Stimulated activated CD4-positive, alpha-beta T cell treated with anti-CD3 and anti-CD28 coated beads, Interleukin-2, amount 100 ng/mL, for 48 hours (primary cell): ENCODE results near the gene ZPBP2.
"Not testable (repeated sequence)": the region's sequence is repeated elsewhere in the genome, so short reads cannot be mapped to it uniquely, and the experiment has no call there.

Experiments used
- DNase-seq, 2 donors: peaks; one replicate each; pipeline ENCODE4 v3.0.0-alpha.2; 2020

The ZPBP2 gene

DNA sequence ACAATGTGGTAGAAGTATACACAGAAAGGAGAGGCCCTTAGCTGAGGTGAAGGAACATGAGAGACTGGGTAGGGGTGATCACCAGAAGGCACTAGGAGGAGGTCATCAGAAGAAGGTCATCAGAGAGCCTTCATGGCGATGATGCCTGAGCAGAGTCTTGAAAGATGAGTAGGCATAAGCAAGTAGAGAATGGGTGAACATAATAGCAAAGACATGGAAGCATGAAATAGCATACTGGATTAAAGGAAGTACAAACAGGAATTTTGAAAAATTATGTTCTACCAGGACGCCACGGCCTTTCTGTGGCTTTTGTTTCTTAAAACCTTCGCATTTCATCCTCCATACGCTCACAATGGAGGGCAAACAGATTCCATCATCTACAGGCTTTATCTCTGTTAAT, 6.8 kb upstream of the ZPBP2 start:
- DNase-seq = no peak

DNA sequence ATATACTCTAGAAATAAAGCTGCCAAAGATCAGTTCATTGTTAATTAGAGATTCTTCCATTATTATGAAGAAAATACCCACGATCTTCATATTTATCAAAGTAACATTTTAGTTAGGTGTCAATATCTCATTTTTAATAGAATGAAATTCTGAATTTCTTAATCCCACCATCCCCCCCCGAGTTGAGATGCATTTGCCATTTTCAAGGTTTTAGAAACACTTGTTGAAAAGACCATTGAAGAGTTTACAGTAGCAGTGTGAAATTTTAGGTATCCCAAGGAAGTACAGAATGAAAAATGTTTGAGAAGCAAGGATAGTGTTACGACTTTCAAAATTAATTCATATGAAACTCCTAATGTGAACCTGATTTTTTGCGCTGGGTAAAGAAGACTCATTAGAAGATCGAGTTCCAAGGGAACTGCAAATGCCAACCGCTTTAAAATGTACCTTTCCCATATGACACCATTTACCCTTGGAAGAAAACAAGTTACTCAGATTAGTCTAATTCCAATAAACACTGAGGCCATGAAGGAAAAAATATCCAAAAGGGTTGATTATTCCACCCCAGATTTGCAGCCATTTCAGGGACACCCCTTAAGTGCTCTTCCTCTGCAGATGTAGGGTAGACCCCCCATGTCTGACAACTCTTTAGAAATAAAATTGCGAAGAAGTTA, 4.6 kb upstream of the ZPBP2 start:
- no peak for DNase-seq

DNA sequence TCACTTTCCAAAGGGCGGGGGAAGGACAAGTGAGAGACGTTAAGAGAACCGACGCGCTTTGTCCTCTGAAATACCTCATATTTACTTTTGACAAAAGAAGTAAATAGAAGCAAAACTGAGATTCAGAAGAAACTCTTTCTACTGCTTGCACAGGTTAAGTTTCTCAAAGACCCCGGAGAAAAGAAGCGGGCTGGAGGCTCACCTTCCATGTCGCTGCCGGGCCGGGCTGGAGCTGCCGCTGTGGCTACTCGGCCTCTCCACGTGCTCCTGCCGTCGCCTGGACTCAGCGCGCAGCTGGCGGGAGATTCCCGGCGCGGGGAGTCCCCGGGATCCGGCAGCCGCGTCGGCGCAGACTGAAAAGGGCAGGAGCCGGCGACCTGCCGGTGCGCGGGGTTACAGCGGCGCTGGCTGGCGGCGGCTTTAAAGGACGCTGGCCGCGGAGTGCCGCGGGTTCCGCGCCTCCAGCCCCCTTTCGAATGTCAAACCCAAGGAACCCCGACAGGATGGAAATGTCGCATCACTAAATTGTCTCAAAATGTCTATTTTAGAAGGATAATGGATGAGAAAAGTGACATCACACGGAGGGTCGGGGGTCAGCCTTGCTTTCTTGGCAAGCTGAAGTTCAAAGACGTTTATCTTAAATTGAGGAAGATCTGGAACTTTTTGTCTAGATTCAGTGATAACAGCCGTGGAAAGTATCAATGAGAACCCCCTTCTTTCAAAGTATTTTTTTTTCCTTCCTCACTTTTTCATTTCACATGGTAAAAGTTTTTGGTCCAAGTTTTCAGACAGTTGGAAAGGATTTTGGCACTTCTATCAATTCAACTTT, 3.9 kb upstream of the ZPBP2 start, which contains the start of gene IKZF3:
IKZF3 (minus strand) TSS at position 395 of the 829 bp plus-strand sequence; CDS start at position 209, 186 bp downstream.
- peak; percentile 76 to 77 for DNase-seq

DNA sequence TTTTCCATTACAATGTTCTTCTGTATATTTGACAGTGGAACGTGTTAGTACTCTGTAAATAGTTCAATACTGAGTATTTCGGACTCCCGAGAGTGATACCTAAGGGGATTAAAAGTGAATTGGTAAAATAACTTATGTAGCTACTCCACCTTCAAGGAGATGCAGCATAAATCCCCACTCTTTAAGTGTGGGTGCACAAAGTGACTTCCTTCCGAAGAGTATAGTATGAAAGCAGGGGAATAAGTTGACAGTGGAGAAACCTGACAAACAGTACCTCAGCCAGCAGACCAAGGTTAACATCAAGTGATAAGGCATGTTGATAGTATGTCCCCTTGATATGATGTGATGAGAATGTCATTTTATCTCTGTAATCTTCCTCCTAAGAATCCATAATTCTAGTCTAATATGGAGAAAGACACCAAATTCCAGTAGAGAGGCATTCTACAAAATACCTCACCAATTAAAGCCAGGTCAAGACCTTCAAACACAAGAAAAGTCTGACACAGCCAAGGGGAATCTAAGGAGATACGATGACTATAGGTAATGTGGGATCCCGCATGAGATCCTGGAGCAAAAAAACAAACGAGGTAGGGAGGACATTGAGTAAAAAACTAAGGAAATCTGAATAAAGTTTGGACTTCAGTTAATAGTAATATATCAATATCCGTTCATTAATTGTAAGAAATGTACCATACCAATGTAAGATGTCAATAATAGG, 1.8 kb upstream of the ZPBP2 start:
- no peak for DNase-seq

DNA sequence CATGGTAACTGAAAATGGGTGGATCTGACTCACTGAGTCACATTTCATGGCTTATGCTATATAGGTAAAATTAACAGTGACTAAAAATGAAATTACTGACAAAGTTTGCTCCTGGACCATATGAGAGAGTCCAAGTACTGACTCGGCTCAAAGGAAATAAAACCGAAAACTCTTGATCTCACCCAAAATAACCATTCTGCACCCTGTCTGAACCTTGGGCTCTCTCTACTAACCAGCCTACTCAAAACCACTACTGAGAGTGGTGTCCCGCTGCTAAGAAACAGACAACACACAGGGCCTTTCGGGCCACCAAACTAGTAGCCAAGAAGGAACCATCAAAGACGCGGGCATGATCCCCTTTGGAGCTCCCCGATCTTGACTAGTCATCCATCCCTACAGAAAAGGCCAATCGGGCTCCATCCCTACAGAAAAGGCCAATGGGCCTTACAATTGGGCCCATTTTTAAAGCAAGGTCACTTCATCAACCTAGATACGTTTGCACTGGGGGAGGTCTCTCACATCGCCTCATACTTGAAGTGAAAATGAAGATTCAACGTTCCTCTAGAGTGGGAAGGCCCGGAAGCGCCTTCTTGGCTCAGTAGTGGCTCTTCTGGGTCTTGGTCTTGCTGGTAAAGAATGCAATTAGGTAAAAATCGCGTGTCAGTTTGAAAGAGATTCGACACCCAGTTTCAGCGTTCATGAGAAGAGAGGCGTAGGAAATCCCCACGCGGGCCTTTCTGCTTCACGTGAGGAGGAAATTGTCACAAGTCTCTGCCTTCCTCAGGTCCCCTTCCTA, 720 bp upstream of the ZPBP2 start:
- DNase-seq = peak; percentile 43 to 48

DNA sequence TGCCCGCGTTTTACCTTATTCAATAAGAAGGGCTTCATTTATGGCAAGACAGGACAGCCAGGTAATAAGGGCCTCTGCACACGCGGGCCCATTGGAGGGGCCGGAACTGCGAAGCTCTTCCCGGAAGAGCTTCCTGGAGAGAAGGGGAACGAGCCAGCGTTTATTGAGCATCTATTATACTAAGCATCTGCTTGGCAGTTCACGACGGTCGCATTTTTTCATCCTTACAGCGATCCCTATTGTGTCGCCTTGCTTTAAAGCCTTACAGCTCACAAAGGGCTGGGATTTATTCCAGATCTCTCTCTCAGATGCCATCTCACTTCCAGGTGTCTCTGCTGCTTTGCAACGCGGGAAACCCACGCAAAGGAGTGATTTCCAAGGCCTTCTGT, 546 bp downstream of the ZPBP2 start:
- no peak for DNase-seq

DNA sequence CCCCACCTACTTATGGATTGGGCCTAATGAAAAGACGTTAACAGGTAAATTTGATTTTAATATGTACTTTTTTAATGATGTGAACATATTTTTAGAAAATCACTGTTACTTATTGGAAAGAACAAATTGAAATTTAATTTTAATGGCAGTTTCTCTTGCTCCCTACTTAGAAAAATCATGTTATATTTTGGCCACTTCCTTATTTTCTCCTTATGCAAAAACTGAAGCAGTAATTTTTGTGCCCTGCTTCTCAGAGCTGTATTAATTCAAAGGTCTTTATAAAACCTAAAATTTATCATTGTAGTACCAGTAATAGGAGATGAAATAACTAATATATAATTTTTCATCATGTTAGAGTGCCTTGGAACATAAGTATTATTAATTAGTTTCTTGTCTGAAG, 2.8 kb downstream of the ZPBP2 start:
- DNase-seq = no peak

DNA sequence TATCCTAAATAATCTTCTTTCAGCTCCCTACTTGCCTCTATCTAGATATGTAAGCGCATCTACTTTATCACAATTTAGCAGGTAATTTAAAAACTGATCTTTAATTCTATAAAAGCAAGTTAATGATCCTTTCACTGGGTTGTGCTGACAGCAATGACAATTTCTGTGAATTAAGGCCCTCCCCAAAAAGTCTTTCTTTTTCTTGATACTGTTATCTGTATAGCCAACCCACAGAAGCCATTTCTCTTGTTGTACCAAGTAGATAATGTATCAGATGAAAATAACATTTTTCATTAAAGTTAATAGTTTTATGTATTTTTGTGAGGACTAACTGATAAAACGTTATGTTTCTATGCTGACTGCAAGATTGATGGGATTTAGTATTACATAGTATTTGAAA, 3.8 kb downstream of the ZPBP2 start:
- no peak for DNase-seq

DNA sequence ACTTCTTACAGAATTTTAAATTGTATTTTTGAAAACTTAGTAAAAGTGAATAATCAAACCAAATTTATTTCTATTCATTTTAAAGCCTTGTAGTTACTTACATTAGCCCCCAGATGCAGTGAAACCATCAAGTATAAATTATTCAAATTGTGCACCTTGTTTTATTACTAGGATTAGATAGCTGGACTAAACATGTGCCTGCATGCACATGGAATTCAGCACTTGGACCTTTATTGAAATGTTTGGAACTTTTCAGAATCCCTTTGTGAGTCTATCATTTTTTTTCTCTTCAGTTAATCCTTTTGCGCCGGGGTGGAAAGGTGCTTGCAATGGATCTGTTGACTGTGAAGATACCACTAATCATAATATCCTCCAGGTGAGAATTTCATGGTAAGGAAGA, 4.7 kb downstream of the ZPBP2 start:
- DNase-seq = no peak

DNA sequence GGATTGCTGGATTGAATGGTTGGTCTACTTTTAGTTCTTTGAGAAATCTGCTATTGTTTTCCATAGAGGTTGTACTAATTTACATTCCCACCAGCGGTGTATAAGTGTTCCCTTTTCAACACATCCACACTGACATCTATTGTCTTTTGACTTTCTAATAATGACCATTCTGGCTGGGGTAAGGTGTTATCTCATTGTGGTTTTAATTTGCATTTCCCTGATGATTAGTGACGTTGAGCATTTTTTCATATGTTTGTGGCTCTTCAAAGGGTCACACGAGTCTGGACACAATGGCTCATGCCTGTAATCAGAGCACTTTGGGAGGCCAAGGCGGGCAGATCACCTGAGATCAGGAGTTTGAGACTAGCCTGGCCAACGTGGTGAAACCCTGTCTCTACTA, 18.1 kb downstream of the ZPBP2 start:
- DNase-seq = not testable (repeated sequence)

DNA sequence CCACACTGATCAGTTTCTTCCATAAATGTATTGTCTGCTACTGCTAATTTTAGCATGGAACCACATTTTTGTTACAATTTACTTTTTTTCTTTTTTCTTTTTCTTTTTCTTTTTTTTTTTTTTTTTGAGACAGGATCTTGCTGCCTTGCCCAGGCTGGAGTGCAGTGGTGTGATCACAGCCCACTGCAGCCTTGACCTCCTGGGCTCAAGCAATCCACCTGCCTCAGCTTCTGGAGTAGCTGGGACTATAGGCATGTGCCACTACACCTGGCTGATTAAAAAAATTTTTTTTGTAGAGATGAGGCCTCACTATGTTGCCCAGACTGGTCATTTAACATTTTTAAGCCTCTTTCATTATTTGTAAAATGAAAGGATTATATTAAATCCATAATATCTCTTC, 19.1 kb downstream of the ZPBP2 start:
- no peak for DNase-seq

DNA sequence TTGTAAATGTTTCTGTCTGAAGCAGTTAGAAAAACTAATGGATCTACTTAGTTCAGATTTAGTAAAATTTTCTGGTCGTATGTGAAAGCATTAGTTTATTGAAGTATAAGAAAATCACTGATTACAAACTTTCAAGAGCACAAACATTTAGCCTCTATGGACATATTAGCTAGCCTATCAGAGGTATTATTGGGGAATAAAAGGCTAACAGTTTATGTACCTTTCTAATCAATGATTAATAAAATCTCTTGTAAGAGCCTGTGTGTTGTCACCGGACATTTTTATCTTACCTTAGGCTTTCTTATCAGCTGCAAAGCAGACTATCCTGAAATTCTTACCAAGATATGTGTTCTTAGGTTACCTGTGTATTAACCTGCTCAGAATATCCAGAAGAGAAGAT, 21.2 kb downstream of the ZPBP2 start:
- DNase-seq = no peak

DNA sequence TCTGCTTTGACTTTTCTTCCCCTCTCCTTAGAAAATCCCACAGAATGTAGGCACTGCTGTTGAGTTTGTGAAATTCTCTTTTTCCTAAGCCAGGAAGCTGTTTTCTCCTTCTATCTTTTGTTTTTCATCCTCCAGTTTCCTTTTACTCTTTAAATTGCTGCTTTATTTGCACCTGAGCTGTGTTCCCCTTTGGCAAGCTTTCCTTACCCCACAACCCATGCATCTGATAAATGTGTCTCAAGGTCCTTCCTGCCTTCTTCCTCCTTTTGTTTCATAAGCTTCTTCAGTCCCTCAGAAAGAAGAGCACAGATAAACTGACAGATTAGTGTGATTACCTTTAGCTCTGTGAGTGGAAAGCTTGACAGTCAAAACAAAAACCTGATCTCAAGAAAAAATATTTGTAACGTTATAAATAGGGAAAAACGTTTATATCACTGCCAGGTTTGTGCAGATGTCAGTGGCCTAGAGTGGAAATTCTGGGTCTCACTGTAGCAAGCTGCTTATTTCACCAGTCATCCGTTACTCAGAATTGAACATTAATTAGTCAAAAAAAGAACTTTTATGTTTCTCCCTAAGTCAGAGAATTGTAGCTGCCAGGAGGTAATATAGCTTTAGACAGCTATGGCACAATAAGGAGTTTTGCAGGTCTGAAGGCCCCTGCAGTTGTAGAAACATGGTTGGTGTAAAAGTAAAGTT, 26.8 kb downstream of the ZPBP2 start:
- no peak for DNase-seq

DNA sequence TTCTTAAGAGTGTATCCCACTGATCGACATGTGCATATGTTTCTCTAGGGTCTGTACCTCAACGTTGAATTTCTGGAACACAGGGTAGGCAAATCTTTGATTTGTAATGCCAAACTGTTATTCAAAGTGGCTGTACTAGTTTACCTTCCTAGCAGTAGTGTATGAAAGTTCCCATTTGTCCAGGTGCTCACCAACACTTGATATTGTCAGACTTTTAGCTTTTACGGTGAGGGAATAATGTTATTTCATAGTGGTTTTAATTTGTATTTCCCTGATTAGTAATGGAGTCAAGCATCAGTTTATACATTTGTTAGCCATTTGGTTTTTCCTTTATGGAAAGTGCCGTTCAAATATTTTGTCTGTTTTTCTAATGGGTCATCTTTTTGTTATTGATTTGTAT, 30.1 kb downstream of the ZPBP2 start:
- no peak for DNase-seq

DNA sequence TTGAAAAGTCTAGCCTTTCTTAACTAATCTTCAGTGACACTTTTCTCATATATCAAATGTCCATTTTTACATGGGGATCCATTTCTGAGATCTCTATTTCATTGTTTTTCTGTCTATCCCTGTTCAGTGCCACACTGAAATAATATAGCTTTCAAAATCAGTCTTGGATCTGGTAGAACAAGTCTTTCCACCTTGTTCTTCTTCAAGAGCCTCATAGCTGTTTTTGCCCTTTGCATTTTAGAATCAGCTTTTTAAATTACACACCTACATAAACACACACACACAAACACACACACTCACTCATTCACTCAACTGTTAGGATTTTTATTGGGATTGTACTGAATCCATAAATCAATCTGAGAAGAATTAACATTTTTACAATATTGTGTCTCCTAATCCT, 31.2 kb downstream of the ZPBP2 start:
- DNase-seq = no peak

DNA sequence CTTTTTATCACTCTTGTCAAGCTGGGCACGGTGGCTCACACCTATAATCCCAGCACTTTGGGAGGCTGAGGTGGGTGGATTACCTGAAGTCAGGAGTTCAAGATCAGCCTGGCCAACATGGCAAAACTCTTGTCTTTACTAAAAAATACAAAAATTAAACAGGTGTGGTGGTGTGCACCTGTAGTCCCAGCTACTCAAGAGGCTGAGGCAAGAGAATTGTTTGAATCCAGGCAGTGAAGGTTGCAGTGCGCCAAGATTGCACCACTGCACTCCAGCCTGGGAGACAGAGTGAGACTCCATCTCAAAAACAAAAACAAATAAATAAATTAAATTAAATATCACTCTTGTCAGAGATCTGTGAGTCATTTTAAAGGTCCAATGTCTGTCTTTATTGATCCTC, 34.0 kb downstream of the ZPBP2 start:
- DNase-seq = not testable (repeated sequence)

DNA sequence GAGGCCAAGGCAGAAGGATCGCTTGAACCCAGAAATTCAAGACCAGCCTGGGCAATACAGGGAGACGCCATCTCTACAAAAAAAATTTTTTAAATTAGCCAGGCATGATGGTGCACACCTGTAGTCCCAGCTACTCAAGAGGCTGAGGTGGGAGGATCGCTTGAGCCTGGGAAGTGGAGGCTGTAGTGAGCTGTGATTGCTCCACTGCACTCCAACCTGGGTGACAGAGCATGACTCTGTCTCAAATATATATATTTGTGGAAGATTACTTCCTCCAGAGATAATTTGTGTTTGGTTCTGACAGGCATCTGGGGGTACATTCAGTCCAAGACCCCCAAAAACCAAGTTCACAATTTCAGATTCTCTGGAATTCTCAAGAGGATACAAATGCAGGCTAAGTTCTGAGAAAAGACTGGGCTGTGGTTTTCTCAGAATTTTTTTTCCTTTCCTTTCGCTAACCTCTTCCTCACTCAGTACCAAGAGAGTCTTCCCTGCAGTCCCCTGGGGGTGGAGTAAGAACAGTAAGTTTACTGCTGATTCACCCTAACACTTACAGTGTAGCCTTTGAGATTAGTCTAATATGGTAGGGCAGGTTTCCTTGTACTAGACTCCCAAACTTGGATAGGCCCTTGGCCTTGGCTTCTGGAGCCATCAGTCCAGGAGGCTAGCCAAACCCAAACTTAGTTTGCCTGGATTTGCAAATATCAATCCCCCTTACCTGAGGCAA, 35.3 kb downstream of the ZPBP2 start:
- DNase-seq = no peak

DNA sequence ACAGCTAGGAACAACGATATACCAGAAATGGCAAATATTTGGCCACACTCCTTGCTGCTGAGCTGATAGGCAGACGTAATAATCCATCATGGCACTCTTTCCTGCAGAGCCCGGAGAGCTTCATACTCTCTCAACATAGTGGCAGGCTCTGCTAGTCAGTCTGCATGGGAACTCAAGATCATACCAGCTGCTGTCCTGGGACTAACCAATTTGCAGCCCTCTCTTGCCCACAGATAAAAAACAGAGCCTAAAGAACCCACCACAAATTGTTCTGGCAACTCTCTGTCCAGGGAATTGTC, 36.9 kb downstream of the ZPBP2 start:
- no peak for DNase-seq

DNA sequence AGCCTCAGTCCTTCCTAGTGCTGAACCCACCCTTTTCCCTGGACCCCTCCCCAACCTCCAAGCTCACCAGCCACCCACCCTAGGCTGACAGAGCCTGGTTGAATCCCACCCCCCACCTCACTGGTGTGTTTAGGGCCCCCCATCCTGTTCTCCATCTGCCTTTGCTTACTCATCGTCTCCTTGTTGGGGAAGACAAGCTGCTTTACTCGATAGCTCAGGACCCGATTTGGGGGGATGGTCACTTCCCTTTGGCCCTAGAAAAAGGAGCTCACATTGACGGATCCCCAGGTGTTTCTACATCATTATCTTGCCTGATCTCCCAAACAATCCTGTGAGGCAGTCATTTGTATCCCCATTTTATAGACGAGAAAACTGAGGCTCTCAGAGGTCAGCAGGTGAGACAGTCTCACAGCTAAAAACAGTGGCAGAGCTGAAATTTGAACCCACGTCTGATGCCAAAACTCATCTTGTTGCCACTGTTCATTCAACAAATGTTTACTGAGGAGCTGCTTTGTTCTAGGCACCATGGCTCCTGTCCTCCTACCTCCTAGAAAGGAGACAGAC, 40.9 kb downstream of the ZPBP2 start:
- no peak for DNase-seq

DNA sequence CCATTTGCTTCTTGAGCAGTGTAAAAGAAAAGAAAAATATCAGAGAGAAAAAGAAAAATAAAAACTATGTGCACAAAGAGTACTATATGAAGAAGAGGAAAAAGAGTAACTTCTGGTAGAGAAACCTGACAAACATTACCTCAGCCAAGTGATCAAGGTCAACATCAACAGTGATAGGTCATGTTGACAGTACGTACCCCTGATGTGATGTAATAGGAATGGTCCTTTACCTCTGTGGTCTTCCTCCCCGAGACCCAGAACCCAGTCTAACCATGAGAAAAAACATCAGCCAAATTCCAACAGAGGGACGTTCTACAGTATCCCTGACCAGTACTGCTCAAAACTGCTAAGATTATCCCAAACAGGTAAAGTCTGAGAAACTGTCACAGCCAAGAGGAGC, 46.0 kb downstream of the ZPBP2 start:
- no peak for DNase-seq

DNA sequence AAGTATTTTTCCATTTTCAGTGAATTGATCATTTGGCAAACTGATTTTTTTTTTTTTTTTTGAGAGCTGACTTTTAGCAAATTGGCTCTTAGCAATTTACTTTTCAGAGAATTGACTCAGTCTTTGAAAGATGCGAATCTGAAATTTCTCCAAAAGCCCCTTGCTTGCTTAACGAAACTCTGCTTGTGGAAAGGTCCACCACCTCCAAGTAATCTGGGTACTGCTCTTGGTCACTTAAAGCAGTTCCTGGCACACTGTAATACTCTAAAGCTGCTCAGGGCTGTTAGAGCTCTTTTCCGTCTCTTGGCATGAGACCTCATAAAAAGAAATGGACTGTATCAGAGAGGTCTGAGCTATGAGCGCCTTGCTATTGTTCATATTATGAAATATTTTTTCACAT, 47.6 kb downstream of the ZPBP2 start:
- no peak for DNase-seq

DNA sequence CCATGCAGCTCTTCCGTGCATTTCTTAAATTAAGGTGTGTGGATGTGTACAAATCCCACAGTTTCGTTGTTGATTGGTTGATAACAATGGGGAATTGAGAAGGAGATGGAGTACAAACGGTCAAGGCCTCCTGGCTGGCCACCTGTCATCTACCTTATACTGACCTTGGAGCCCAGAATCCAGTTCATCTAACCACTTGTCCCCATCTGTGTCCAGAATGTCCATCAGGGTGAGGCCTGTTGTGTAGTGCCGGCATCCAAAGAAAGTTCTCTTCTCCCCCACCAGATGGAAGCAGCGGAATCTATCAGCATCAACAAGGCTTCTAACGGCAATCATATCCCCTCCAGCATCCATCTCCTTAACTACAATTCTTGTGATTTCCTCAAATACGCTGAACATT, 48.9 kb downstream of the ZPBP2 start:
- DNase-seq = no peak
